Measurements from ENCODE around the gene SMIM36.

Gene SMIM36

DNA sequence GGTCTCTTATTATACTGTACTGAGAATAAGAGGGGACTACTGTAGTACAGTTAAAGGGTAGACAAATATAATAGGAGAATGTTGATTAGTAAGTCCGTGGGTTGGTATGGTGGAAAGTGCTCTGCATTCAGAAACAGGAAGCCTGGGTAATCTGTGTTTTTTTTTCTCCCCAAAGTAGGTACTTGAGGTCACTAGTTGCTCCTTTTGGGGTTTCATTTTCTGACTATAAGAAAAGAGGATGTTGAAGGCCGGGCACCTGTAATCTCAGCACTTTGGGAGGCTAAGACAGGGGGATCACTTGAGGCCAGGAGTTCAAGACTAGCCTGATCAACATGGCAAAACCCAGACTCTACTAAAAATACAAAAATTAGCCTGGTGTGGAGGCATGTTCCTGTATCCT lies 47.7 kb downstream of the SMIM36 start:
- H4K20me1 ChIP-seq (ENCODE audit: insufficient read depth) = no peaks in the 10 kb centered on the region
- H3K4me1 ChIP-seq (ENCODE audit: low read depth, poor library complexity, severe bottlenecking) = peaks cover 5% of the 10 kb centered on the region
- H2AFZ ChIP-seq (ENCODE audit: low read depth) = no peak overlapping the region
- no peak overlapping the region for H3K9ac ChIP-seq
- H3K4me3 ChIP-seq (IDR thresholded peaks at IDR 0.05; ENCODE audit: insufficient read depth, low read depth, low read length) = no peak overlapping the region
- no peak overlapping the region for H3K4me2 ChIP-seq
- H3K27me3 ChIP-seq (ENCODE audit: insufficient read depth, low read depth) = no peaks in the 10 kb centered on the region
- no peak overlapping the region for H3K27ac ChIP-seq
- H3K36me3 ChIP-seq (ENCODE audit: insufficient read depth) = no peaks in the 10 kb centered on the region
- TF ChIP-seq CTCF (conservative IDR thresholded peaks at IDR 0.05; ENCODE audit: low read depth, low read length) = no peak
- no peaks in the 10 kb centered on the region for H3K79me2 ChIP-seq (ENCODE audit: insufficient read depth, low read depth)

DNA sequence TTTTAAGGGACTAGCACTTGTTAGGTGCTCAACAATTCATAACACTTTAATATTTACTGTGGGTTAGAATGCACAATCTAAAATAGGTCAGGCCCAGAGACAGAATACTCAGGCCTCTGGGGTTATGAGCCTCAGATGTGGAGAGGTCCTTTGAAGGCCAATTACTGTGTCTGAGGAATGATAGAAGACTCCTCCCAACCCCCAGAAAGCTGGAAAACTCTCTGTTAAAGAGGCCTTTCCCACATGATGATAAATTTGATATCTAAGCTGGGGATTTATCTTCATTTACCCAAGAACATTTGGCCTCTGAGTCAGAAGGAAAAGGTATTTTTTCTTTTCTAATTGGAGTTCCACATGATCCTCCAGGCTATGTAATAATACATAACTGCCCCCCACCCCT lies 48.5 kb downstream of the SMIM36 start:
- Histone ChIP-seq H2AFZ (ENCODE audit: low read depth) (no peak overlapping the region), H3K9ac (no peak overlapping the region), H3K27ac (no peak overlapping the region), H3K79me2 (ENCODE audit: insufficient read depth, low read depth) (no peaks in the 10 kb centered on the region), H3K4me2 (no peak overlapping the region), H3K4me1 (ENCODE audit: low read depth, poor library complexity, severe bottlenecking) (peaks cover 5% of the 10 kb centered on the region), H4K20me1 (ENCODE audit: insufficient read depth) (no peaks in the 10 kb centered on the region), H3K4me3 (IDR thresholded peaks at IDR 0.05; ENCODE audit: insufficient read depth, low read depth, low read length) (no peak overlapping the region), H3K27me3 (ENCODE audit: insufficient read depth, low read depth) (no peaks in the 10 kb centered on the region), H3K36me3 (ENCODE audit: insufficient read depth) (no peaks in the 10 kb centered on the region)
- TF ChIP-seq CTCF (conservative IDR thresholded peaks at IDR 0.05; ENCODE audit: low read depth, low read length) = no peak

- H3K36me3 ChIP-seq (ENCODE audit: insufficient read depth) = no peaks in the 10 kb centered on the region
Observed at GRCh38 chr17:55462234-55462633, 49.0 kb downstream of the SMIM36 start.

DNA sequence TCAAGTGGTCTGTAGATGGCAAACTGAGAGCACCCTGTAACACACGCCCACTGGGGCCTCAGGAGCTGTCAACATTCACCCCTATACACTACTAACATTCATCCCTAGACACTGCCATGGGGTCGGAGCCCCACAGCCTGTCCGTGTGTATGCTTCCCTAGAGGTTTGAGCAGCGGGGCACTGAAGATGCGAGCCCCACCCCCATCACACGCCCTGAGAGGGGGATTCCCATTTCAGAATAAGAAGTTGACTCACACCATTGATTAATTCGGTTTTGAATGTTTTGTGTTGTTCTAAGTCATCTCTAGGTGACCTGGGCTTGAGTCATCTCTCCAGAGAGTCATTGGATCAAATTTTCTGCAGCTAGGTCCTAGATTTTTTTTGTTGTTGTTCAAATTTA lies 52.3 kb downstream of the SMIM36 start:
- no peaks in the 10 kb centered on the region for H3K36me3 ChIP-seq (ENCODE audit: insufficient read depth)
- peaks cover 5% of the 10 kb centered on the region for H3K4me1 ChIP-seq (ENCODE audit: low read depth, poor library complexity, severe bottlenecking)
- no peak overlapping the region for H2AFZ ChIP-seq (ENCODE audit: low read depth)
- no peak overlapping the region for H3K27ac ChIP-seq
- no peak for TF ChIP-seq CTCF (conservative IDR thresholded peaks at IDR 0.05; ENCODE audit: low read depth, low read length)
- H4K20me1 ChIP-seq (ENCODE audit: insufficient read depth) = no peaks in the 10 kb centered on the region
- H3K9ac ChIP-seq = no peak overlapping the region
- H3K4me3 ChIP-seq (IDR thresholded peaks at IDR 0.05; ENCODE audit: insufficient read depth, low read depth, low read length) = no peak overlapping the region
- H3K4me2 ChIP-seq = no peak overlapping the region
- no peaks in the 10 kb centered on the region for H3K79me2 ChIP-seq (ENCODE audit: insufficient read depth, low read depth)
- H3K27me3 ChIP-seq (ENCODE audit: insufficient read depth, low read depth) = no peaks in the 10 kb centered on the region

More at GRCh38 chr17:55462234-55462633, 49.0 kb downstream of the SMIM36 start:
- H3K9ac ChIP-seq = no peak overlapping the region
- H3K79me2 ChIP-seq (ENCODE audit: insufficient read depth, low read depth) = no peaks in the 10 kb centered on the region
- peaks cover 5% of the 10 kb centered on the region for H3K4me1 ChIP-seq (ENCODE audit: low read depth, poor library complexity, severe bottlenecking)
- no peak overlapping the region for H3K4me3 ChIP-seq (IDR thresholded peaks at IDR 0.05; ENCODE audit: insufficient read depth, low read depth, low read length)
- H3K27ac ChIP-seq = no peak overlapping the region
- no peak overlapping the region for H3K4me2 ChIP-seq
- H2AFZ ChIP-seq (ENCODE audit: low read depth) = no peak overlapping the region
- no peaks in the 10 kb centered on the region for H4K20me1 ChIP-seq (ENCODE audit: insufficient read depth)
- no peak for TF ChIP-seq CTCF (conservative IDR thresholded peaks at IDR 0.05; ENCODE audit: low read depth, low read length)
- no peaks in the 10 kb centered on the region for H3K27me3 ChIP-seq (ENCODE audit: insufficient read depth, low read depth)
